Neural progenitor cell (in vitro differentiated cells): ENCODE data around the gene UROC1. TPM values are rescaled to one million over a fixed set of nuclear protein-coding genes. Genes with fewer than 3 reads are reported as not detected.

Experiments used
- DNase-seq: peaks from one replicate; pipeline ENCODE4 v3.0.0-alpha.2; 2016; ENCODE audit warnings: low spot score
- H2AFZ ChIP-seq: fragments of 200-600 bp; sonication (generic); replicated peaks from 2 replicates; pipeline ENCODE4 v1.6.1; 2016; ENCODE audit warnings: antibody characterized with exemption
- H3F3A ChIP-seq: fragments of 200-600 bp; sonication (generic); 2 replicates; pipeline ENCODE4 v1.6.1; 2016; ENCODE audit warnings: antibody characterized with exemption, low read depth
- H3K27ac ChIP-seq: fragments of 200-600 bp; sonication (generic); 2 replicates; pipeline ENCODE4 v1.5.1; 2016; ENCODE audit warnings: mild to moderate bottlenecking
- H3K27me3 ChIP-seq: fragments of 200-600 bp; sonication (generic); 2 replicates; pipeline ENCODE4 v1.6.1; 2016; ENCODE audit warnings: mild to moderate bottlenecking, moderate library complexity
- H3K36me3 ChIP-seq: fragments of 200-600 bp; sonication (generic); 2 replicates; pipeline ENCODE4 v1.5.1; 2016
- H3K4me1 ChIP-seq: fragments of 200-600 bp; sonication (generic); 2 replicates; pipeline ENCODE4 v1.6.1; 2016; ENCODE audit warnings: mixed run types
- H3K4me2 ChIP-seq: fragments of 200-600 bp; sonication (generic); 2 replicates; pipeline ENCODE4 v1.6.1; 2016
- H3K4me3 ChIP-seq: fragments of 200-600 bp; sonication (generic); 2 replicates; pipeline ENCODE4 v1.5.1; 2016
- H3K79me2 ChIP-seq: fragments of 200-600 bp; sonication (generic); 2 replicates; pipeline ENCODE4 v1.6.1; 2016; ENCODE audit warnings: low read depth
- H3K9ac ChIP-seq: fragments of 200-600 bp; sonication (generic); 2 replicates; pipeline ENCODE4 v1.6.1; 2016
- H3K9me3 ChIP-seq: fragments of 200-600 bp; sonication (generic); 2 replicates; pipeline ENCODE4 v1.5.1; 2016; ENCODE audit warnings: low read depth
- H4K20me1 ChIP-seq: fragments of 200-600 bp; sonication (generic); 2 replicates; pipeline ENCODE4 v1.6.1; 2016; ENCODE audit warnings: low read depth
- H3K27ac Mint-ChIP-seq: 3 replicates; pipeline ENCODE4 v1.8.0; 2021; ENCODE audit warnings: mixed read lengths
- H3K27me3 Mint-ChIP-seq: 2 replicates; pipeline ENCODE4 v1.8.0; 2022; ENCODE audit warnings: low read depth, mild to moderate bottlenecking, inconsistent platforms, moderate library complexity, mixed read lengths; ENCODE audit not compliant: insufficient read depth
- H3K36me3 Mint-ChIP-seq: 3 replicates; pipeline ENCODE4 v1.8.0; 2021; ENCODE audit warnings: mixed read lengths
- H3K4me1 Mint-ChIP-seq: 3 replicates; pipeline ENCODE4 v1.8.0; 2021; ENCODE audit warnings: mixed read lengths
- H3K4me3 Mint-ChIP-seq: 3 replicates; pipeline ENCODE4 v1.8.0; 2021; ENCODE audit warnings: mild to moderate bottlenecking, moderate library complexity, mixed read lengths
- H3K9me3 Mint-ChIP-seq: 3 replicates; pipeline ENCODE4 v1.8.0; 2020; ENCODE audit warnings: mixed read lengths
- CTCF ChIP-seq: fragments of 200-600 bp; sonication (generic); IDR thresholded peaks from 2 replicates; pipeline ENCODE4 v1.5.1; 2017; ENCODE audit warnings: antibody characterized with exemption, mild to moderate bottlenecking
- EZH2 ChIP-seq: fragments of 200-600 bp; sonication (generic); IDR thresholded peaks from 2 replicates; pipeline ENCODE4 v1.6.1; 2017; ENCODE audit warnings: antibody characterized with exemption, mild to moderate bottlenecking, moderate library complexity
- EZH2phosphoT487 ChIP-seq: fragments of 200-600 bp; sonication (generic); IDR thresholded peaks from 2 replicates; pipeline ENCODE4 v1.6.1; 2017; ENCODE audit warnings: antibody characterized with exemption
- total RNA-seq: library from RNA; depleted of rRNA; stranded (reverse); fragments of >200 nt; gene quantifications from 2 replicates; pipeline ENCODE4 v1.2.3, GENCODE V29; 2015; ENCODE audit warnings: low replicate concordance

UROC1 gene
- total RNA-seq, 1 donor from 2014 or later, result not detected

- TF ChIP-seq EZH2 (no peak), CTCF (no peak), EZH2phosphoT487 (no peak)
- H3K4me2 ChIP-seq, result no peak overlapping the region
- Mint-ChIP-seq H3K4me1 (peaks cover 21% of the 10 kb centered on the region), H3K27ac (peak overlapping the region; percentile 43), H3K36me3 (no peaks in the 10 kb centered on the region), H3K4me3 (no peak overlapping the region), H3K9me3 (peaks cover 2% of the 10 kb centered on the region), H3K27me3 (no peaks in the 10 kb centered on the region)
- H4K20me1 ChIP-seq, result no peaks in the 10 kb centered on the region
- no peak overlapping the region for H3K27ac ChIP-seq
- no peaks in the 10 kb centered on the region for H3K36me3 ChIP-seq
- H3K79me2 ChIP-seq, result no peaks in the 10 kb centered on the region
- H3K4me1 ChIP-seq, result peaks cover 14% of the 10 kb centered on the region
- DNase-seq, result no peak
- H2AFZ ChIP-seq, result no peak overlapping the region
- no peak overlapping the region for H3K9ac ChIP-seq
- H3F3A ChIP-seq, result no peaks in the 10 kb centered on the region
- no peak overlapping the region for H3K4me3 ChIP-seq
- H3K9me3 ChIP-seq, result no peaks in the 10 kb centered on the region
- no peaks in the 10 kb centered on the region for H3K27me3 ChIP-seq
These were observed 27.2 kb upstream of the UROC1 start for GRCh38 chr3:126544596-126545281.

DNA sequence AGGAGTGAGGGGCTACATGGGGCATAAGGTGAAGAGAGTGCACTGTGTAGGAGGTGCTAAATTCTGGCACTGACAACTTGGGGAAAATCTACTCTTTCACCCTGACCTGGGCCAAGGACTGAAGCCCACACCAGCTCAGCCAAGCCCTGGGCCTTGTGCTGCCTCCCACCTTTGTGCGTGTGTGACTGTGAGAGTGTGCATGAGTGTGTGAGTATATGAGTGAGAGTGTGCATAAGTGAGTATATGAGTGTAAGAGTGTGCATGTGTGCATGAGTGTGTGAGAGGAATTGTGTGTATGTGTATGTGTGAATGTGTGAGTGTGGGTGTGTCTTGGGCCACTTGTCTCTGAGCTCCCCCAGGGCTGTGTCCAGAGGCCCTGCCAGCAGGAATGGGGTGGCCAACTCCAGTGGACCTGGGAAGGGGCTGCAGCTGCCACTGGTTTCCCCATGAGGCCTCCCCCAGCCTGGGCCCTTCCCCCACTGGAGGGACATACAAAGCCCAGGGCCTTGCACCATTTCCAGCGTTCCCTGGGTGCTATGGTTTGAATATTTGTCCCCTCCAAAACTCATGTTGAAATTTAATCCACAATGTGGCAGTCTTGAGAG lies 26.0 kb upstream of the UROC1 start:
- Histone ChIP-seq H3K9ac (no peak overlapping the region), H3K9me3 (no peaks in the 10 kb centered on the region), H3K27me3 (no peaks in the 10 kb centered on the region), H3K79me2 (no peaks in the 10 kb centered on the region), H3K27ac (no peak overlapping the region), H2AFZ (no peak overlapping the region), H3K4me2 (no peak overlapping the region), H3K4me3 (no peak overlapping the region), H3K4me1 (peaks cover 2% of the 10 kb centered on the region), H3K36me3 (no peaks in the 10 kb centered on the region), H4K20me1 (no peaks in the 10 kb centered on the region), H3F3A (no peaks in the 10 kb centered on the region)
- H3K9me3 Mint-ChIP-seq, result peaks cover 2% of the 10 kb centered on the region
- H3K27me3 Mint-ChIP-seq, result peaks cover 2% of the 10 kb centered on the region
- no peaks in the 10 kb centered on the region for H3K36me3 Mint-ChIP-seq
- peaks cover 9% of the 10 kb centered on the region for H3K4me1 Mint-ChIP-seq
- peak overlapping the region; percentile 23 for H3K27ac Mint-ChIP-seq
- no peak overlapping the region for H3K4me3 Mint-ChIP-seq
- DNase-seq, result no peak
- no peak for TF ChIP-seq EZH2phosphoT487
- TF ChIP-seq CTCF, result no peak
- no peak for TF ChIP-seq EZH2

DNA sequence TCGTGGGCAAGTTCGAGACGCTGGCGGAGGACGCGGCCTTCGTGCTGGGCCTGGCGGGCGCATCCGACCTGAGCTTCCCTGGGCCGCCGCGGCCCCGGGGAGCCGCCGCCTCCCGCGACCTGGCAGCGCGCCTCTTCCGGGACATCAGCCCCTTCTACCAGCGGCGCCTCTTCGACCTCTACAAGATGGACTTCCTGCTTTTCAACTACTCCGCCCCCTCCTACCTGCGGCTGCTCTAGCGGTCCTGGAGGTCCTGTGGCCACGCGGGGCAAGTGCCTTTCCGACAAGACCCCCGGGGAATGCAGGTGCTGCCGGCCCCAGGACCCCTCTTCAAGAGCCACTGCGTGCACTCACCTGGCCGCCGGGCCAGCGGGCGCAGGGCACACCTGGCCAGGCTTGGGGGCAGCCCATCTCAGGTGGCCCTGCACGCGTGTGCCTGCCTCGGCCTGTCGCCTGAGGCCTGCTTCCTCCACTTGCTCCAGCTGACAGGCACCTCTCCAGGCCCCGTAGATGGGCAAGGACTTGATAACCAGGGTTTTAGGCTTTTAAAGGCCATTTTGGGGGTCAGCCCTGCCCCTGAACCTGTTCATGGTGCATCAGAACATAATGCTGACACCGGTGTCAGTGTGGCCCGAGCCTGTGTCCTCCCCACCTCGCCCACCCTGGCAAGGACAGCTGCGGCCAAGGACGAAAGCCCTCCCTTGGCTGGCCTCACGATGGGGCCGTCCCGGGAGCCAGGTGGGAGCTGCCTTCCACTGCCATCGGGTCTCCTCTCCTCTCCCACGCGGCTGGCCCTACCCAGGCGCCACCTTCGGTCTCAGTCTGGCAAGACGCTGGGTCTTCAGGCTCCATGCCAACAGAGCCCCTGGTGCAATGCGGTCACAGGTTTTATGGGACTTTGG lies 25.0 kb upstream of the UROC1 start:
- H3F3A ChIP-seq, result no peaks in the 10 kb centered on the region
- no peak overlapping the region for H2AFZ ChIP-seq
- H3K9ac ChIP-seq, result no peak overlapping the region
- H3K4me1 ChIP-seq, result no peaks in the 10 kb centered on the region
- H3K27ac ChIP-seq, result no peak overlapping the region
- no peaks in the 10 kb centered on the region for H4K20me1 ChIP-seq
- no peaks in the 10 kb centered on the region for H3K9me3 ChIP-seq
- no peaks in the 10 kb centered on the region for H3K79me2 ChIP-seq
- H3K4me3 Mint-ChIP-seq, result no peak overlapping the region
- no peak overlapping the region for H3K4me2 ChIP-seq
- no peak overlapping the region for H3K27ac Mint-ChIP-seq
- H3K4me1 Mint-ChIP-seq, result peaks cover 7% of the 10 kb centered on the region
- H3K36me3 ChIP-seq, result no peaks in the 10 kb centered on the region
- peaks cover 2% of the 10 kb centered on the region for H3K9me3 Mint-ChIP-seq
- H3K27me3 Mint-ChIP-seq, result peaks cover 2% of the 10 kb centered on the region
- H3K4me3 ChIP-seq, result no peak overlapping the region
- no peak for DNase-seq
- TF ChIP-seq EZH2, result no peak
- TF ChIP-seq EZH2phosphoT487, result no peak
- TF ChIP-seq CTCF, result no peak
- no peaks in the 10 kb centered on the region for H3K27me3 ChIP-seq
- no peaks in the 10 kb centered on the region for H3K36me3 Mint-ChIP-seq
